Right lobe of liver (tissue), 6 donors: ENCODE results near the gene KIF15. TPM values are rescaled to one million over a fixed set of nuclear protein-coding genes. Genes with fewer than 3 reads are reported as not detected.

Source experiments
- ATAC-seq, 4 donors: fragments of 200-7000 bp; cut with Tn5 transposase; one replicate each; pipeline ENCODE4 v1.9.1; 2020; ENCODE audit warnings: mild to moderate bottlenecking in 4 of 4, moderate library complexity in 4 of 4
- DNase-seq, 3 donors: peaks; one replicate each; pipeline ENCODE4 v3.0.0-alpha.2; 2020
- H3K27ac ChIP-seq, 3 donors: fragments of 200-600 bp; one replicate each; pipeline ENCODE4 v1.8.0; 2022
- H3K27me3 ChIP-seq, 2 donors: fragments of 200-600 bp; one replicate each; pipeline ENCODE4 v1.8.0; 2022
- H3K36me3 ChIP-seq, 4 donors: fragments of 200-600 bp; sonication (generic) in 1 of 4; one replicate each; pipeline versions ENCODE4 v1.5.1 to v1.8.0; 2017 to 2022; ENCODE audit warnings: control low read depth in 1 of 4
- H3K4me1 ChIP-seq, 4 donors: fragments of 200-600 bp; sonication (generic) in 1 of 4; one replicate each; pipeline versions ENCODE4 v1.5.1 to v1.8.0; 2017 to 2022; ENCODE audit warnings: control low read depth in 1 of 4
- H3K4me3 ChIP-seq, 3 donors: fragments of 200-600 bp; one replicate each; pipeline ENCODE4 v1.8.0; 2022
- H3K9me3 ChIP-seq, 4 donors: fragments of 200-600 bp; sonication (generic) in 1 of 4; one replicate each; pipeline versions ENCODE4 v1.5.1 to v1.8.0; 2017 to 2022; ENCODE audit warnings: control low read depth in 1 of 4
- POLR2A ChIP-seq: fragments of 450-650 bp; IDR thresholded peaks from one replicate; pipeline ENCODE4 v1.6.1; 2017; ENCODE audit warnings: antibody characterized with exemption, mild to moderate bottlenecking
- WGBS: methylation state at CpG from one replicate; pipeline ENCODE4 v1.1.6; 2018; ENCODE audit warnings: low coverage, low lambda C conversion rate; ENCODE audit not compliant: insufficient coverage; ENCODE audit errors: missing lambda C conversion rate; 5-methylcytosine and 5-hydroxymethylcytosine counted together
- intact Hi-C, 2 donors: fragments of 100-400 bp; cut with DNase I; formaldehyde crosslinking; loops; one replicate each; pipeline versions ENCODE4 v1.11.2 to v1.14.1; 2022
- total RNA-seq, 6 experiments: library from RNA; depleted of rRNA in 2 of 6; stranded (reverse); fragments of >200 nt in 2 of 6; fragmentation: NEBNext Ultra II Directional in 3 of 6; extraction: Animal tissue kit (Norgen Biotek cat#: 25700) in 3 of 6; gene quantifications; one replicate each; pipeline versions ENCODE4 v1.1.0 to v1.2.4, GENCODE V29; 2016 to 2023
- TF ChIP-seq, protein P1 (sequence below), 4 donors: fragments of 200-600 bp in 3 of 4; fragments of 450-650 bp in 1 of 4; IDR thresholded peaks; one replicate each; pipeline versions ENCODE4 v1.5.1 to v1.8.0; 2016 to 2022; ENCODE audit warnings: antibody characterized with exemption in 4 of 4, mild to moderate bottlenecking in 2 of 4
- donor health status: DM: no; HTN: yes; CAD: no.
- donor health status: DM: no; HTN: no; CAD: no.
- donor health status: DM: no; HTN: no; CAD: no.
- donor health status: DM: no; HTN: yes; CAD: no.
- donor health status: DM: no; HTN: yes; CAD: no.

Gene KIF15
- total RNA-seq, 6 experiments from 2014 or later, result 0.09 to 0.51 (median 0.22) TPM

DNA sequence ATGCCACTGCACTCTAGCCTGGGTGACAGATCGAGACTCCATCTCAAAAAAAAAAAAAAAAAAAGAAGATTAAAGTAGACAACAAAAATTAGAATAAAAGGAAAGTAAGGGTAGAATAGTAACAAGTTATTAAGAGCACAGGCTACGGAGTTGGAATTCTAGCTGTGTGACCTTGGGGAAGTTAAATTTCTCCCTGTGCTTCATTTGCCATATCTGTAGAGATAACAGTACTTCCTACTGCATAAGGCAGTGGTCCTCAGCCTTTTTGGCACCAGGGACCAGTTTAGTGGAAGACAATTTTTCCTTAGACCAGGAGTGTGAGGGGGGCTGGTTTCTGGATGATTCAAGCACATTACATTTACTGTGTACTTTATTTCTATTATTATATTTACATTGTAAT, 71.4 kb downstream of the KIF15 start:
- H3K4me1 ChIP-seq, result no peaks in the 10 kb centered on the region
- H3K36me3 ChIP-seq, result no peaks in the 10 kb centered on the region
- no peak overlapping the region for H3K4me3 ChIP-seq
- DNase-seq, result no peak
- 83% methylated on average over 2 of the region's 2 CpGs for WGBS
- TF ChIP-seq, protein P1, sequence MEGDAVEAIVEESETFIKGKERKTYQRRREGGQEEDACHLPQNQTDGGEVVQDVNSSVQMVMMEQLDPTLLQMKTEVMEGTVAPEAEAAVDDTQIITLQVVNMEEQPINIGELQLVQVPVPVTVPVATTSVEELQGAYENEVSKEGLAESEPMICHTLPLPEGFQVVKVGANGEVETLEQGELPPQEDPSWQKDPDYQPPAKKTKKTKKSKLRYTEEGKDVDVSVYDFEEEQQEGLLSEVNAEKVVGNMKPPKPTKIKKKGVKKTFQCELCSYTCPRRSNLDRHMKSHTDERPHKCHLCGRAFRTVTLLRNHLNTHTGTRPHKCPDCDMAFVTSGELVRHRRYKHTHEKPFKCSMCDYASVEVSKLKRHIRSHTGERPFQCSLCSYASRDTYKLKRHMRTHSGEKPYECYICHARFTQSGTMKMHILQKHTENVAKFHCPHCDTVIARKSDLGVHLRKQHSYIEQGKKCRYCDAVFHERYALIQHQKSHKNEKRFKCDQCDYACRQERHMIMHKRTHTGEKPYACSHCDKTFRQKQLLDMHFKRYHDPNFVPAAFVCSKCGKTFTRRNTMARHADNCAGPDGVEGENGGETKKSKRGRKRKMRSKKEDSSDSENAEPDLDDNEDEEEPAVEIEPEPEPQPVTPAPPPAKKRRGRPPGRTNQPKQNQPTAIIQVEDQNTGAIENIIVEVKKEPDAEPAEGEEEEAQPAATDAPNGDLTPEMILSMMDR (IDR thresholded peaks at IDR 0.05), result no peak
- TF ChIP-seq POLR2A, result no peak
- no peaks in the 10 kb centered on the region for H3K9me3 ChIP-seq
- H3K27ac ChIP-seq, result no peak overlapping the region
- ATAC-seq, result no peak
- no peaks in the 10 kb centered on the region for H3K27me3 ChIP-seq
- intact Hi-C loops, result no loop called here

DNA sequence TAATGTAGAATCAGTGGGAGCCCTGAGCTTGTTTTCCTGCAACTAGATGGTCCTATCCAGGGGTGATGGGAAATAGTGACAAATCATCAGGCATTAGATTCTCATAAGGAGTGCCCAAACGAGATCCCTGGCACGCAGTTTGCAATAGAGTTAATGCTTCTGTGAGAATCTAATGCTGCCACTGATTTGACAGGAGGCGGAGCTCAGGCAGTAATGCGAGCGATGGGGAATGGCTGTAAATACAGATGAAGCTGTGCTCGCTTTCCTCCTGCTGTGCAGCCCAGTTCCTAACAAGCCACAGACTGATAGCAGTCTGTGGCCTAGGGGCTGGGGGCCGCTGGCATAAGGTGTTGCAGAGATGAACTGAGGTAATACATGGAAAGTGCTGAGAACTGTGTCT, 71.8 kb downstream of the KIF15 start:
- Histone ChIP-seq H3K36me3 (no peaks in the 10 kb centered on the region), H3K4me1 (no peaks in the 10 kb centered on the region), H3K4me3 (no peak overlapping the region), H3K27ac (no peak overlapping the region), H3K9me3 (no peaks in the 10 kb centered on the region), H3K27me3 (no peaks in the 10 kb centered on the region)
- intact Hi-C loops, result no loop called here
- TF ChIP-seq, protein P1 (IDR thresholded peaks at IDR 0.05), result no peak
- no peak for TF ChIP-seq POLR2A
- 100% methylated on average over 4 of the region's 7 CpGs for WGBS
- ATAC-seq (no peak), DNase-seq (no peak)

DNA sequence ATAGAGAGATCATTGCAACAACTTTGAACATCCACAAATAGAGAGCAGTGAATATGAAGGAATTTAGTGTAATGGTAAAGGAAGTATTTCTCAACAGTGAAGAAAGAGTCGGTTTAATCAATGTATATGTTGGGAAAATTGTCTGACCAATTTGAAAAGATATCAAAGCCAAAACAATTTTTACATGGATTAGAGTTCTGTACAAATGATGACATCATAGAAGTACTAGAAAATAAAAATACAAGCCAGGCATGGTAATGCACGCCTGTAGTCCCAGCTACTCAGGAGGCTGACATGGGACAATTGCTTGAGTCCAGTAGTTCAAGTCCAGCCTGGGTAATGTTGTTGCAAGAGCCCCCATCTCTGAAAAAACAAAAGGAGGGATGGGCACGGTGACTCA, 74.1 kb downstream of the KIF15 start:
- no peak for DNase-seq
- no peak for ATAC-seq
- Histone ChIP-seq H3K27ac (no peak overlapping the region), H3K4me1 (no peaks in the 10 kb centered on the region), H3K27me3 (no peaks in the 10 kb centered on the region), H3K36me3 (no peaks in the 10 kb centered on the region), H3K4me3 (no peak overlapping the region), H3K9me3 (no peaks in the 10 kb centered on the region)
- WGBS, result 100% methylated on average over 3 of the region's 3 CpGs
- intact Hi-C loops, result no loop called here
- TF ChIP-seq, protein P1 (IDR thresholded peaks at IDR 0.05), result no peak
- TF ChIP-seq POLR2A, result no peak

DNA sequence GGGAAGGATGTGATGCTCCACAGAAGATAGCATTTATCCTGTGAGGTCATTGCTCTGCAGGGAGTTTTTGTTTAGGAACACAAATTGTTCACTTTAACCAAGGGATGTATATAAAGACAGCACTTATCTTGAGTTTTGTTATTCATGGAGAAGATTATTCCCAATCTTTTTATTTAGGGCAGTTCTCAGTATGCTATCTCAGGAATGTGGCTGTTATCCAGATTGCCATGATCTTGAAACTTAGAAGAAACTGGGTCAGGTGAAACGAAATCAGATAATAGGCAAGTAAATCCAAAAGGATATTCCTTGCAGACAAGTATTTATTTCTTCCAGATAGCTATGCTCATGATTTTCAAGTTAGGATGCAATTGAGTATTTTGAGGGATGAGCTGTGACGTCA, 80.8 kb downstream of the KIF15 start:
- Histone ChIP-seq H3K27me3 (no peaks in the 10 kb centered on the region), H3K4me3 (no peak overlapping the region), H3K36me3 (no peaks in the 10 kb centered on the region), H3K4me1 (no peaks in the 10 kb centered on the region), H3K9me3 (no peaks in the 10 kb centered on the region), H3K27ac (no peak overlapping the region)
- no peak for DNase-seq
- TF ChIP-seq POLR2A, result no peak
- TF ChIP-seq, protein P1 (IDR thresholded peaks at IDR 0.05), result no peak
- no peak for ATAC-seq
- 91% methylated on average over 2 of the region's 2 CpGs for WGBS
- intact Hi-C loops, result no loop called here
